ENCODE measurements around the gene FAIM.
"Not testable (repeated sequence)": the region's sequence is repeated elsewhere in the genome, so short reads cannot be mapped to it uniquely, and the experiment has no call there.

The FAIM gene

GRCh38 chr3:138678086-138678485, 69.5 kb downstream of the FAIM start:
- ATAC-seq (ENCODE audit: low read depth) (no peak), DNase-seq (ENCODE audit: low spot score) (no peak)
- Histone ChIP-seq H3K27me3 (ENCODE audit: insufficient read depth, poor library complexity, severe bottlenecking) (no peaks in the 10 kb centered on the region), H3K4me3 (ENCODE audit: severe bottlenecking) (no peak overlapping the region), H3K9me3 (ENCODE audit: severe bottlenecking) (peaks cover 10% of the 10 kb centered on the region), H3K36me3 (ENCODE audit: low read depth) (peaks cover 27% of the 10 kb centered on the region), H3K4me1 (ENCODE audit: insufficient read depth, poor library complexity, severe bottlenecking) (no peaks in the 10 kb centered on the region), H3K27ac (ENCODE audit: poor library complexity, severe bottlenecking) (no peak overlapping the region)
- TF ChIP-seq CTCF (IDR thresholded peaks at IDR 0.05; ENCODE audit: poor library complexity, severe bottlenecking): no peak

GRCh38 chr3:138678874-138679392, 70.4 kb downstream of the FAIM start:
- no peak overlapping the region for H3K4me3 ChIP-seq (ENCODE audit: severe bottlenecking)
- no peak for TF ChIP-seq CTCF (IDR thresholded peaks at IDR 0.05; ENCODE audit: poor library complexity, severe bottlenecking)
- no peaks in the 10 kb centered on the region for H3K27me3 ChIP-seq (ENCODE audit: insufficient read depth, poor library complexity, severe bottlenecking)
- no peak for ATAC-seq (ENCODE audit: low read depth)
- no peak overlapping the region for H3K27ac ChIP-seq (ENCODE audit: poor library complexity, severe bottlenecking)
- no peaks in the 10 kb centered on the region for H3K4me1 ChIP-seq (ENCODE audit: insufficient read depth, poor library complexity, severe bottlenecking)
- H3K36me3 ChIP-seq (ENCODE audit: low read depth): peaks cover 27% of the 10 kb centered on the region
- DNase-seq (ENCODE audit: low spot score): no peak
- H3K9me3 ChIP-seq (ENCODE audit: severe bottlenecking): peaks cover 10% of the 10 kb centered on the region

DNA sequence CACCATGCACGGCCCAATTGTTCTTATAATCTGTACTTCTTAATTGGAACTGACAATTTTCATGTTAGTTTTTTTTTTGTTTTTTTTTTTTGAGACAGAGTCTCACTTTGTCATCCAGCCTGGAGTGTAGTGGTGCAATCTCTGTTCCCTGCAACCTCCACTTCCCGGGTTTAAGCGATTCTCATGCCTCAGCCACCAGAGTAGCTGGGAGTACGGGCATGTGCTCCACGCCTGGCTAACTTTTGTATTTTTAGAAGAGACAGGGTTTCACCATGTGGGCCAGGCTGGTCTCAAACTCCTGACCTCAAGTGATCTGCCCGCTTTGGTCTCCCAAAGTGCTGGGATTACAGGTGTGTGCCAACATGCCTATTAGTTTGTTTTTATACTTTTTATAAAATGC, 72.4 kb downstream of the FAIM start:
- not testable (repeated sequence) for H3K27ac ChIP-seq (ENCODE audit: poor library complexity, severe bottlenecking); H3K4me1 ChIP-seq (ENCODE audit: insufficient read depth, poor library complexity, severe bottlenecking); H3K9me3 ChIP-seq (ENCODE audit: severe bottlenecking); H3K27me3 ChIP-seq (ENCODE audit: insufficient read depth, poor library complexity, severe bottlenecking); H3K4me3 ChIP-seq (ENCODE audit: severe bottlenecking); DNase-seq (ENCODE audit: low spot score); ATAC-seq (ENCODE audit: low read depth)
- peaks cover 18% of the 10 kb centered on the region for H3K36me3 ChIP-seq (ENCODE audit: low read depth)

DNA sequence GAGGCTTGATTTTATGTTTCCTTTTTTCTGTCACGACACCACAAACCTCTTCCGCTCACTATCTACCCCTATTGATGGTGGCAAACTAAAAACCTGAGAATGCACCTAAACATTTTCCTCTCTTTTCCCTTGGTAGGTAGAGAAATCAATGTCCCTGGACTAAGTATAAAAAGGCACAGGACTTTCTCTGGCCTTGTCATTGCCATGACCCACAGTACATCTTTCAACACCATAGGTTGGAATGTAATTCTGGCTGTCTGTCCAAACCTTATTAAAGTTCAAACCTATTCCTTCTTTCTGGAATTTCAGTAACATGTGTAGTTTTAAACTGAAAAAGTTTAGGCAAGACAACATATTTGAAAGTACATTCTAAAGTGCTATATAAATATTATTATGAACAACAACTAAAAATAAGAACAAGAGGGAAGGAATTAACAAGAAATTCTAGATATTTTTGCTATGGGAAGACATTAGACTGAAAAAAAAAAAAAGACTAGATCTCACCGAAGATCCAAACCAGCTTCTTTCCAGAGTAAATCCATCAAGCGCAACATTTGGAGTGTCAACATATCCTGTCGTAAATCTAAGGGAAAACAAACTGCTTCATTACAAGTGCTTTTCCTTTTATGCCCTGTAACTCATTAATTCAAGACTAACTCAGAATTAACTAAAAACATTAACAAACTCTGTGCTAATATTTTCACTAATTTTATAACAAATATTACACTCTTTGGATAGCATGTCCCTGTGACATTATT, 73.1 kb downstream of the FAIM start:
- DNase-seq (ENCODE audit: low spot score): no peak
- H3K36me3 ChIP-seq (ENCODE audit: low read depth): peaks cover 16% of the 10 kb centered on the region
- no peak for TF ChIP-seq CTCF (IDR thresholded peaks at IDR 0.05; ENCODE audit: poor library complexity, severe bottlenecking)

DNA sequence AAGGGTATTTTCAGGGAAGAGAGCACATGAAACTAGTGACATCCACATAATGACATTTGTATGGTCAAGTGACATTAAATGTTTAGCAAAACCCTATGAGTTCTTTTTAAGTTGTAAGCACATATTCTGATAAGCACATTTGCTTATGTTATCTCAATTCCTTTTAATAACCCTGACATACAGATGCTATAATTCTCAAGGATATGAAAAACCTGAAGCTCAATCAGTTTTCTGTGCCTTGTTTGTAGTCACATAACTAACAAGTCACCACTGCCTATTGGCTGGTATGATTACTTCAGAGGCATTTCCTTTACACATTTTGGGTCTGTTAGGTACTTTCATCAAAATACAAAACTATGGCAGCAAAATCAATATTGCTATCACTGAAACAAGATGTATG, 74.1 kb downstream of the FAIM start:
- H3K9me3 ChIP-seq (ENCODE audit: severe bottlenecking): peaks cover under 1% of the 10 kb centered on the region
- H3K4me1 ChIP-seq (ENCODE audit: insufficient read depth, poor library complexity, severe bottlenecking): peaks cover 9% of the 10 kb centered on the region
- H3K27ac ChIP-seq (ENCODE audit: poor library complexity, severe bottlenecking): no peak overlapping the region
- no peak overlapping the region for H3K4me3 ChIP-seq (ENCODE audit: severe bottlenecking)
- no peak for TF ChIP-seq CTCF (IDR thresholded peaks at IDR 0.05; ENCODE audit: poor library complexity, severe bottlenecking)
- ATAC-seq (ENCODE audit: low read depth) (no peak), DNase-seq (ENCODE audit: low spot score) (no peak)
- peaks cover 17% of the 10 kb centered on the region for H3K36me3 ChIP-seq (ENCODE audit: low read depth)
- no peaks in the 10 kb centered on the region for H3K27me3 ChIP-seq (ENCODE audit: insufficient read depth, poor library complexity, severe bottlenecking)

More for the DNA sequence above, 73.1 kb downstream of the FAIM start:
- peaks cover 4% of the 10 kb centered on the region for H3K4me1 ChIP-seq (ENCODE audit: insufficient read depth, poor library complexity, severe bottlenecking)
- no peak for ATAC-seq (ENCODE audit: low read depth)
- no peak overlapping the region for H3K4me3 ChIP-seq (ENCODE audit: severe bottlenecking)
- H3K27ac ChIP-seq (ENCODE audit: poor library complexity, severe bottlenecking): no peak overlapping the region
- H3K27me3 ChIP-seq (ENCODE audit: insufficient read depth, poor library complexity, severe bottlenecking): no peaks in the 10 kb centered on the region
- H3K9me3 ChIP-seq (ENCODE audit: severe bottlenecking): no peaks in the 10 kb centered on the region
